ENCODE results near the gene VAMP8.
A peak's percentile ranks its signal among the peaks of the same experiment; 100 is the strongest.
"Not testable (repeated sequence)": the region's sequence is repeated elsewhere in the genome, so short reads cannot be mapped to it uniquely, and the experiment has no call there.

Gene VAMP8

DNA sequence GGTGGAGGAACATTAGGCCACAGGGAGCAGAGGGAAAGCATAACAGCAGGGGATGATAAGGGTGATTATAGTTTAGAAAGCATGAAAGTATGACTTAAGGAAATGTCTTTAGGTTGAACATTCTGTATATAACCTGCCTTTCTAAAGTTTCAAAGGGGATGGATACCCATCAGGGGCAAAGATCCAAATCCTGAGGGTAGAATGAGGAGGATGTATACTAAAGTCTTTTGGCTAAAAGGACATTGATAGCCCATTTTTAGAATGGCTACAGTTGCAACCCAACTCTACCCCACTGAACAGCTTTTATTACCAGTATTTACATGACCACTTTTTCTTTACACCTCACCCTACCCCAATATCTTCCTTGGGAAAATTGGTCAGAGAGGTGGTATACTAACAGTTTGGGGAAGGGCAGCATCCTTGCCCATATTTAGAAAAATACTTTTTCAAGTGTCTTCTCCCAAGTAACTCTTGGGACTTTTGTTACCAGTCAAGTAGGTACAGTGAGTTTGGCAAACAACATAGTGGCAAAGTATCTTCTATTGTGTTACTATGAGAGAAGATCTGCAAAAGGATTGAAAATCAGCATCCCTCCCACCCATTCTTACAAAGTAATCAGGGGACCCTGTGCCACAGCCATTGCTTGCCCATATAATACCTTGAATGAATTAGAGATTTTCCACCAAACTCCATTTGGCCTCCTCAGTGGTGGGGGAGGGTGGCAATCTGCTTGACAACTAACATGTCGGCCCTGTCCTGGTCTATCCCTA is 30.1 kb upstream of the VAMP8 start:
- DNase-seq = no peak

DNA sequence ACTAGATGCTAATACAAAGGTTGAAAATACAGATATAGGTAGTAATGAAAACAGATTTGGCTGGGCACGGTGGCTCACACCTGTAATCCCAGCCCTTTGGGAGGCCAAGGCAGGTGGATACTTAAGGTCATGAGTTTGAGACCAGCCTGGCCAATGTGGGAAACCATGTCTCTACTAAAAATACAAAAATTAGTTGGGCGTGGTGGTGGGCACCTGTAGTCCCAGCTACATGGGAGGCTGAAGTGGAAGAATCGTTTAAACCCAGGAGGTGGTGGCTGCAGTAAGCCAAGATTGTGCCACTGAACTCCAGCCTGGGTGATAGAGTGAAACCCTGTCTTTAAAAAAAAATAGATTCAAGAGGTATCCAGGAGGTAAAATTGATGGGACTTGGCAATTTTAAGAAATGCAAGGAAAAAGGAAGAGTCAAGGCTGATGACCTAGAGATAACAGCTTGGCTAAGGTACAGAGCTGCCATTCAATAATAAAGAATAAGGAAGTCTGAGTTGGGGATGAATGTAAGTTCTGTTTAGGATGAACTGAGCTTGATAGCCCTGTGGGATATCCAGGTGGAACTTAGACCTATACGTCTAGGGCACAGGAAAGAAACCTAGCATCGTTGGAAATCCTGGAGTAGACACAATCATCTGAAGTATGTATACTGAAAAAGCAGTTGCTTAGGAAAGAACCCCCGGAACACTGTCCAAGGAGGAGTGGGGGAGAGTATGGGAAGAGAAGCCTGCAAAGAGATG is 29.4 kb upstream of the VAMP8 start:
- DNase-seq = no peak

DNA sequence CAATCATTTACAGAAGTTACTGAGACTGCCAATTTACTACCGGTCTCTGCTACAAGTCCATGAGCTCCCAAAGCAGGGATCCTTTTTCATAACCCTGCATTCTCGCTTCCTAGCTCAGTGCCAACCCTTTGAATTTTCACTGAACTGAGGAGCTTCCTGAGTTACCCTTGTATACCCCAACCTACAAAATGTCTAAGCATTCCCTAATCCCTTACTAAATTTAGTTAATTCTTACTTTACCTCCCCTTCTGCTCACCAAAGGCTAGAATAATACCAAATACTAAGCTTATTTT is 28.8 kb upstream of the VAMP8 start:
- no peak for DNase-seq

DNA sequence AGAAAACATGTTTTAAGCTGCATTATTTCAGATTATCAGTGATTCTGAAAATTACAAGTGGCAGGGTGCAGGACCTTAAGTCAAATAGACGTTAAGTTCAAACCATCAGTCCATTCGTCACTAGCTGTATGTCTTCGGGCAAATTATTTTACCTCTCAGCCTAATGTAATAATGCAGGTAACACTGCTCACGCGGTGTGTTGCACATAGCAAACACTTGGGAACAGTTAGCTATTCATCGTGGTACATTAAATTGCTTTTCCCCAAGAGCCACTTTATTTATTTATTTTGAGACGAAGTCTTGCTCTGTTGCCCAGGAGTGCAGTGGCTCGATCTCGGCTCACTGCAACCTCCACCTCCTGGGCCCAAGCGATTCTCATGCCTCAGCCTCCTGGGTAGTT is 28.3 kb upstream of the VAMP8 start:
- DNase-seq = no peak

DNA sequence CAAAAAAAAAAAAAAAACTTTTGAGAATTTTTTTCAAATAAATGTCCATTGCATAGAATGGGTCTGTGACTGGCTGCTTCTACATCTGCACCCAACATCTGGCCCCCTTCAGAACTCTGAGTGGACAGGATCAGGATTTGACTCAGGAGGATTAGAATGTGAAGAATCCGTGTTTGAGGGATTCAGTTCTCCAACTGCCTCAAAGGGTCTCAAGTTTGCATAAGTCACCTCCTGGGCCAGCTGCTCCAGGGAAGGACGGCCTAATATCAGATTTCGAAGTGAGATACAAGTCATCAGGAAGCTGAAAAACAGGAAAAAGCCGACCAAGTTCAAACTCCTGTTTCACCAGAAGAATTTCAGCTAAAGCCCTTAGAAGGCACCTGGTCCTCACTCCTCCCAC is 27.6 kb upstream of the VAMP8 start:
- DNase-seq = peak; percentile 89

DNA sequence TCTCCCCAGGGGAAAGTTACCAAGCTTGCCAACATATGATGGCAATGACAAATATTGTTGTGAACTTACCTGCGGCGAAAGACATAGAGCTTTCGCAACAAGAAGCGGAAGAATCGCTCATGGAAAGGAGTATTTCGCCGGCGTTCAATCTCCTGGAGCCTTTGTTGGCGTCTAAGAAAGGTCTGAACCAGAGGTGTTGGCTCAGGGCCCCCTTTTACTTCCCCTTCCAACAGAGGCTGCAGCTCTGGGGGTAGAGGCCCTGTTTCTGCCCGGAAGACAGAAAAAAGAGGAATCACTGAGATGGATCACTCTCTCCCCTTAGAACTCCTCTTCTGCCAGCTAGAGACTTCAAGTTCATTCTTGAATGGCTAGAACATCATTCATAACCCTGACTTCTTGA is 26.9 kb upstream of the VAMP8 start:
- DNase-seq = no peak

DNA sequence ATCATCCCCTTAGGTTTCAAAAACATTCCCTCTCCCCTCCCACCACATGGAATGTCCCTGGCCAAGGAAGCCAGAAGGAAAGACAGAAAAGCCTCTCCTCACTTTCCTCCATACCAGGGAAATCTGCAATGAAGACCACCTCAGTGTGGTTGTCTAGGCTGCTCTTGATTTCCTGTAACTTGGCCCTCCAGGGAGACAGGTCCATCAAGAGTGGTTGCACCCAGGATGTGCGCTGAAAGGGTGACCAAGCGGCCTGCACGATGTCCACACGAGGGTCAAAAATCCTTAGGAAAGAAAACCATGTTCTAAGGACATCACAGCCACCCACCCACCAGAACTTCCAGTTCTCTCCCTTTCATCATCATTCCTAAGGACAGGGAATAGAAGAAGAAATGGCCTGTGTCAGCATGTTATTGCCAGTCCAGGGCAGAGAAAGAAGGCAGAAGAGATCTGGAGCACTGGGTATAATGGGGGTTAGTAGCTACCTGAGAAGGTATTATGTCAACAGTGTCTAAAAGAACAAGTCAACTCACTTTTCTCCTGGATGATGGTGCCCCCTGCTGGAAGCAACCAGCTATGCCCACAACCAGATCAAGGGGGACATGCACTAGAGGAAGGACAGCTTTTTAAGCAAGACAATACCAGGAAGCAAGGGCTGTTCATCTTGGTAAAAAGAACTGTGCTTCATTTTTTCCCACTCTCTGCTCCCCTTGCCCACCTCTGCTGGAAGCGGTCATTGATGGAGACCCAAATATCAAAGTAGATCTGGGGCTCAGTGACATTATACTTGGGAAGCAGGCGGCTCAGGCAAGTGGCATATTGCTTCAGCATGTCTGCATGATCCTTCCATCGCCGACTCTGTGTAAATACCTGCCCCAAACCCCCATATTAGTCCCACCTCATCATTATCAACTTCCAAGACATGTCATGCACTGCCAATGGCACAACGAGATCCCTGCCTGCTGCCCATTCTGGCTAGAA is 25.4 kb upstream of the VAMP8 start:
- peak; percentile 60 for DNase-seq

DNA sequence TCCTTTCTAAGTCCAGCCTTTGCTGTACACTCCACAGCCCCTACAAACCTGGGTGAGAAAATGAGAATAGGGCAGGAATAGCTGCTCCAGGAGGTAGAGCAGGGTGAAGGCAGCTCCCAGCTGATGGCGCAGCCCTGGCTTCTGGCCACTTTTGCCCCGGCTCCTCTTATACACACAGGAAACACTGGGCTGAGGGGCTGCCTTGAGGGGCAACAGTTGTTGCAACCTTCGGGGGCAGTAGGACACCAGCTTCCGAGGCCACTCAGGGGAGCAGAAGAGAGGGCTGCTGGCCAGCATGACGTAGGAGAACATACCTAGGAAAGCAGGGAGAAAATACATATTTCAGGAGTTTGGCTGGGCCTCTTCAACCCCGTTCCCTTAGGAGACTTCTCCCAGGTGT is 24.2 kb upstream of the VAMP8 start:
- no peak for DNase-seq

DNA sequence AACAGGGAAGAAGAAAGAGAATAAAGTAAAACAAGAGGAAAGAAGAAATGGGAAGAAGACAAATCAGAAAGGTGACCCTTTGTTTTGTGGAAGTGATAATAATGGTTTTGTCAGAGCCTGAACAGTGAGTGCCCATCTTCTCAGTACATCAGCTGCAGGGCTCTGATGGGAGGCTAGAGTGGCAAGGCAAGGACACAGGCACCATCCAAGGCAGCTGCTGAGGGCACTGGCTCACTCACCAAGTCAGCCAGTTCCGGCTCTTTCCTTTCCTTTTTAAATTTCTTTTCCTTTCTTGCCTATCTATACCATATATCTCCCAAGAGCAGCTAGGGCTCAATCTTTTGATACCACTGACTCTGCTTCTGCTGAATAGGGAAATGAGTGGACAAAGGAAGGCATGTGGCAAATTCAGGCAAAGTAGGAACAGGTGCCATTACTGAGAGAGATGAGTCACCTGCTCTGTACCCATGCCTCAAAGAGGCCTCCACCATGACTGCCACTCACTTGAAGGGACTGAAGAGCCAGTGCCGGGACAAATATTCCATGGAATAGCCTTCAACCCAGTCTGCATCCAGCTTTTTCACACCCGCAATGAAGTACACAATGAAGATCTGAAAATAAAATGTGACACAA is 22.3 kb upstream of the VAMP8 start:
- no peak for DNase-seq

DNA sequence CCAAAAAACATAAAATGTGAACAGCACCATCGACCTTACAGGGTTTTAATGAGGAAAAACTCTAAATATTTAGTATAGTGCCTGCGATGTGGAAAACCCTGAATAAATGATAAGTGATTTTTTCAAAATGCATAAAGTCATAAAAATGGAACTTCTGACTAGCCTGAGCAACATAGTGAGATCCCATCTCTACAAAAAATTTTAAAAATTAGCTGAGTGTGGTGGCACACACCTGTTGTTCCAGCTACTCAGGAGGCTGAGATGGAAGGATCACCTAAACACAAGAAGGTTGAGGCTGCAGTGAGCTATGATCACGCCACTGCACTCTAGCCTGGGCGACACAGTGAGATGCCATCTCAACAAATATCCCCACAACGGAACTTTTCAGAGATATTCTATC is 20.3 kb upstream of the VAMP8 start:
- DNase-seq = no peak

DNA sequence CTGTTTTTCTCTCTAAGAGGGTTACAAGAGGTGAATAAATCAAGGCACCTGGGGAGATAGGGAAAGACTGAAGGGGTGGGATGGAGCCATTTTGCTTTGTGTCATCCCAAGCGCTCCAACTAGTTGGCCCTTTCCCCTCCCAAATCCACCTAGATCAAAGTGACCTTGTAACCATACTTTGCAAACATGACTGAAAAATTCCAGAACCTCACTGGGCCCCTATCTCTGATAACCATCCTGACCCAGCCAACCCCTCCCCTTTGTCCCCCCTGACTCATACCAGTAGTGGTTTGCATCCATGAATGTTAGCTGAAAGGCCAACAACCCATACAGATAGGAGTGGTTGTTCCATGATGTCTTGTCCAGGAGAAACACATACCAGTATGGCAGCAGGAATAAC is 19.2 kb upstream of the VAMP8 start:
- no peak for DNase-seq

DNA sequence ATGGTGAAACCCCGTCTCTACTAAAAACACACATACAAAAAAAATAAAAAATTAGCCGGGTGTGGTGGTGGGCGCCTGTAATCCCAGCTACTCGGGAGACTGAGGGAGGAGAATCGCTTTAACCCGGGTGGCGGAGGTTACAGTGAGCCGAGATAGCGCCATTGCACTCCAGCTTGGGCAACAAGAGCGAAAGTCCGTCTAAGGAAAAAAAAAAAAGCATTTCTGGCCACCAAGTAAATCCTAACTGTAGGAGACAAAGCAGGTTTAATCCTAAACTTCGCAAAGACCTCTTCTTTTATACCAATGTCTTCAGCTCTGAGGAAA is 17.0 kb upstream of the VAMP8 start:
- DNase-seq = not testable (repeated sequence)

DNA sequence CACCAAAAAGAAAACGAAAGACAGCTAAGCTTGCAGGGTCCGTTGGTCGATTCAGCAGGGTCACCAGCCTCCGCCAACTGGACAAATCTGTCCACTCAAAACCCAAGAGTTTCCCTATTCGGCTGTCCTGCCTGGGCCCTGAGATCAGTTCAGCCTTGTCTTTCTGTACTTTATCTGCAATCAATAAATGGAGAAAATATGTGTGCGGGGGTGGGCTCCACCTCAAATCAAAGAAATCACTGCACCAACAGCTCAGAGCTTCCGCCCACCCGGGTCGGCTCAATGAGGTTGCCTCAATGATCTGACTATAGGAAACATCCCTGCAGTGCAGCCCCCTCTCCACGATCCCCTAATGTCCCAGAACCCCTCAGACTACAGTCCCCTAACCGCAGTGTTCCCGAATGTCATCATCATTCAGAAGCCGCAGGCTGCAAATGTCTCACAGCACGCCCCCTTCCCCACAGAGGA is 16.5 kb upstream of the VAMP8 start:
- DNase-seq = no peak

DNA sequence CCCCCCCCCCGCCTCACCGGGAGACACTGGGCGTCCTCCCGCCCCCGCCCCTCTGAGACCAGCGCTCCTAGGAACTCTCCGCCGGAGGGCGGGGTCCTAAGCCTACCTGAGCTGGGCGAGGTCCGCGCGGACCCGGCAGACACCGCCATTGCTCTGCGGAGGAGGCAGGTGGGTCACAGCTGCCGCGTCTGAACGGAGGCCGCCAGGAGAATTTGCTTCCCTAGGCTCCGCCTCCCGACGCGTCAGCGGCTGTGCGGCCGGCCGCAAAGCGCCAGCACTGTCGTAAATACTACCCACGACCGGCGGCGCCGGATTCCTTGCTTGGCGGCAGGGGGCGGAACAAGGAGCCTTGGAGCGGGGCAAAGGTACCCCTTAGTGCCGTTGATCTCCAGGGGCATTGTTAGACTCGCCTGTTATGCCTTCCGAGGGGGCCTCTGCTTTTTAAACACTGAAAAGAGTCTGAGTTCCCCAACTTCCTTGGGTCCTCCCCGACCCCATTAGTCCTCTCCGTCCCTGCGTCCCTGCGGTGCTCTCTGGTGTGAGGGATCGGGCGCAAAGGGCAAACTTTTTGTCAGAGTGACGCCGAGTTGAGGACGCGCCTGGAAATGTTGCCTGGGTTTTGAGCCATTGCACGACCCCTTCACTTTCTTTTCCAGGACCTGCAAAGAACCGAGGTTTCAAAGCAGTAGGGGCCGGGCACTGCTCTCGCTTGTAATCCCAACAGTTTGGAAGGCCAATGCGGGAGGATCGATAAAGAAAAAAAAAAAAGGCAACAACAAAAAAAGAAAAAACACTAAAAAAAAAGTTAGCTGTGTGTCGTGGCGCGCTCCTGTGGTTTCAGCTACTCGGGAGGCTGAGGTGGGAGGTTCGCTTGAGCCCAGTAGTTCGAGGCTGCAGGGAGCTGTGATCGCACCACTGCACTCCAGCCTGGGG is 15.8 kb upstream of the VAMP8 start, which contains the start of gene GGCX:
Gene GGCX, minus strand, starts transcription at position 214 of the 933 bp plus-strand sequence. Its CDS starts 65 bp downstream, at position 149.
- DNase-seq = peak; percentile 93

DNA sequence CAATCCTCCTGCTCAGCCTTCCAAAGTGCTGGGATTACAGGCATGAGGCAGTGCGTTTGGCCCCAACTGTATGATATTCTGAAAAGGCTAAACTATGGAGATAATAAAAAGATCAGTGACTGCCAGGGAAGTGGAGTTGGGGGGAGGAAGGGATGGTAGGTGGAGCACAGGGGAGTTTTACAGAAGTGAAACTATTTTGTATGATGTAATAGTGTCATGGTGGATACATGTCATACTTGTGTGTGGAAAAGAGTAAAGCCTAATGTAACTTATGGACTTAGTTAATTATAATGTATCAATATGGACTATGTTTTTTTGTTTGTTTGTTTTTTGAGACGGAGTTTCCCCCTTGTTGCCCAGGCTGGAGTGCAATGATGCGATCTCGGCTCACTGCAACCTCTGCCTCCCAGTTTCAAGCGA is 13.2 kb upstream of the VAMP8 start:
- no peak for DNase-seq

DNA sequence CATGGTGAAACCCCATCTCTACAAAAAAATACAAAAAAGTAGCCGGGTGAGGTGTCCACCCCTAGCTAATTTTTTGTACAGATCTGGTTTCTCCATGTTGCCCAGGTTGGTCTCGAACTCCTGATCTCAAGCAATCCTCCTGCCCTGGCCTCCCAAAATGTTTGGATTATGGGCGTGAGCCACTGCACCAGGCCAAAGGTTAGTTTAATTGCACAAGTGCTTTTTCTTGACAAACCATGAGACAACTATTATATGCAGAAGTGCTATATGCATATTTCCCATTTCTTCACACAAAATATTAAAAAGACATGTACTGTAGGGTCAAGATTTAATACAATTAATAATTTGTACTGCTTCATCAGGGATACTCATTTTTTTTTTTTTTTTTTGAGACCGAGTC is 11.1 kb upstream of the VAMP8 start:
- DNase-seq = no peak

DNA sequence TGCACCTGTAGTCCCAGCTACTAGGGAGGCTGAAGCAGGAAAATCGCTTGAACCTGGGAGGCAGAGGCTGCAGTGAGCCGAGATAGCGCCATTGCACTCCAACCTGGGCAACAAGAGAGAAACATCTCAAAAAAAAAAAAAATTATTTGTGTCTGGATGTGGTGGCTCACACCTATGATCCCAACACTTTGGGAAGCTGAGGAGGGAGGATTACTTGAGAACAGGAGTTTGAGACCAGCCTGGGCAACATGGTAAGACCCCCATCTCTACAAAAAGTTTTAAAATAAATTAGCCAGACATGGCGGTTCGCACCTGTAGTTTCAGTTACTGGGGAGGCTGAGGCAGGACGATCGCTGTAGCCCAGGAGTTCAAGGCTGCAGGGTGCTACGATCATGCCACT is 1.6 kb upstream of the VAMP8 start:
- DNase-seq = no peak

DNA sequence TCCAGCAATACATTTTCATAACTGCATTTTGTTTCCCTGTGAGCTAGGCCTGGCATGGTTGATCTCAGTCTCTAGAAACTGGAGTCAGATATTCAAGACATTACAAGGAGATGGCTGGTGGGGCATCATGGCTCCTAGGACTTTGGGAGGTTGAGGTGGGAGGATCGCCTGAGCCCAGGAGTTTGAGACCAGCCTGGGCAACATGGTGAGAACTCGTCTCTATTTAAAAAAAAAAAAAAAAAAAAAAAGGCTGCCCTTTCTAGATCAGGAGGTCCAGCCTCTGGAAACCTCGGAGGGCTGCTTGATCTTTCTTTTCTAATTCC is 362 bp upstream of the VAMP8 start:
- DNase-seq = no peak

DNA sequence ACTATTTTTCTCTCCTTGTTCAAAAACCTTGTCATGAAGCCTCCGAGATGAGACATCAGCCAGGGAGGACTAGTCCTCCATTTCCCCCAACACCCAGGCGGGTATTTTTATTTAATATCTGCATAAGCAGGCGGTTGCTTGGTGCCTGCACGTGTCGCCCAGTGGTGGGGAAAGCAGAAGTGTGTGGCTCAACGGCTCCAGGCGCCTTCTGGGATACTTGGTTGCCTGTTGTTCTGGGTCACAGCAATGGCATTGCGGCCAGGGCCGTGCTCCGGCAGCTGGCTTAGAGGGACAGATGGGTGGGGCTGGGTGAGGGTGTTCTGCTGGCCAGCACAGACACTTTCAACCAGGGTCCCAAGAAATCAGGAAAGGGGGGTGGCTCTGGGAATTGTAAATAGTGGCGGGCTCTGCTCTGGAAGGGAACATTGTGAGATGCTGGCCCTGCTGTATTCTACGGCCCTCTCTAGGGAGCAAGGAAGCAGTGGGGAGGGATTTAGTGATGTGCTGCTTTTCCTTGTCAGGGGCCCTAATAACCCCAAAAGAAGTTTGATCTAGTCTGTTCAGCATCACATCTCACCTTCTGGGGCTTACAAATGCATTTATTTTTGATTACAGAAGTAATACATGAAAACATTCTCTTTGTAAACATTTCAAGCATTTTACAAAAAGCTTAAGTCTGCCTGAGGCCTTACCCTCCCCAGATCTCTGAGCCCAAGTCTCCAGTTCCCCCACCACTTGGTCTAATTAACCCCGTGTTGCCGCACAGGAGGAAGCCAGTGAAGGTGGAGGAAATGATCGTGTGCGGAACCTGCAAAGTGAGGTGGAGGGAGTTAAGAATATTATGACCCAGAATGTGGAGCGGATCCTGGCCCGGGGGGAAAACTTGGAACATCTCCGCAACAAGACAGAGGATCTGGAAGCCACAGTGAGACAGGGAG is 1.1 kb downstream of the VAMP8 start:
- no peak for DNase-seq

DNA sequence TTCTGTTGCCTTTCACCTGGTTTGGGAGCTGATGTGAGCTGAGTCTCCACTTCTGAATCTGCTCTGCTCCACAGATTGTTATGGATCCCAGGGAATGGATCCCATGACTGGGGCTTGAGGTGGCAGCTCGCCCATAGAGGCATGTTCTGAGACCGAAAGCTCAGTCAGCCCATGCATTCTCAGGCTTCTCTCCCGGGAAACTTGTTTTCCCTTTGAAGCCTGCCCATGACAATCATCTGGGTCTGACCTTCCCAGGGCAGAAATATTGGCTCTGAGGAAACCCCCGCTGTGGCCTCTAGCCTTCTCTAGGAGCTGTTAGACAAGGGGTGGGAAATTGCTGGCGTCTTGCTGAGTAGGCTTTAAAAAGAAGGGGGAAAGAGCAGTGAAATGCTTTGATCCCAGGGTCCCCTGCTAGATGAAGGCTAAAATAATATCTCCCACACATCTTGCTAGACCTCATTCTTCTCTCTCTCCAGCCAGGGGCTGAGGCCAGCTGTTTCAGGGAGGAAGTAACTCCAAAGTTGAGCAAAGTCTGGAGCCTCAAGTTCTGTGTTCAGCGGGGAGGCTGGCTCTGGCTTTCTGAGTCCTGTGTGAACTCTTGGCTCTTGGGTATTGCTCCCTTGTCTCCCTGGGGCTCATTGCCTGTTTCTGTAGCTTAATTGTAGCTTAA is 2.0 kb downstream of the VAMP8 start:
- DNase-seq = no peak

All from fibroblast of skin of back (primary cell).